ENCODE data around the gene POU2F1. TPM values are rescaled to one million over a fixed set of nuclear protein-coding genes. Genes with fewer than 3 reads are reported as not detected.

Gene POU2F1
- total RNA-seq, 4 donors from 2014 or later = 8.4 to 32.1 (median 17.5) TPM

GRCh38 chr1:167288390-167289074 lies 67.8 kb downstream of the POU2F1 start:
- Histone ChIP-seq H3K9me3 (no peaks in the 10 kb centered on the region), H3K36me3 (no peaks in the 10 kb centered on the region), H3K27ac (no peak overlapping the region), H3K4me1 (peaks cover 6% of the 10 kb centered on the region), H3K27me3 (no peaks in the 10 kb centered on the region), H3K4me3 (no peak overlapping the region)
- DNase-seq (ENCODE audit: low spot score in 2 of 2) = no peak
- 87% methylated on average over 3 of the region's 3 CpGs for WGBS
- TF ChIP-seq POLR2AphosphoS5 (IDR thresholded peaks at IDR 0.05) = no peak
- TF ChIP-seq POLR2A (IDR thresholded peaks at IDR 0.05) = no peak
- no peak for TF ChIP-seq EP300 (IDR thresholded peaks at IDR 0.05)
- TF ChIP-seq CTCF (IDR thresholded peaks at IDR 0.05) = no peak

- H3K4me3 ChIP-seq = no peak overlapping the region
- peaks cover 6% of the 10 kb centered on the region for H3K4me1 ChIP-seq
- H3K27ac ChIP-seq = no peak overlapping the region
- H3K36me3 ChIP-seq = no peaks in the 10 kb centered on the region
- H3K9me3 ChIP-seq = no peaks in the 10 kb centered on the region
- TF ChIP-seq EP300 (IDR thresholded peaks at IDR 0.05) = no peak
- TF ChIP-seq POLR2AphosphoS5 (IDR thresholded peaks at IDR 0.05) = no peak
- no peak for TF ChIP-seq CTCF (IDR thresholded peaks at IDR 0.05)
- TF ChIP-seq POLR2A (IDR thresholded peaks at IDR 0.05) = no peak
- DNase-seq (ENCODE audit: low spot score in 2 of 2) = no peak
- H3K27me3 ChIP-seq = no peaks in the 10 kb centered on the region
- 85% methylated on average over 1 of the region's 1 CpG for WGBS
Observed at GRCh38 chr1:167289075-167289442, 68.4 kb downstream of the POU2F1 start.

GRCh38 chr1:167289966-167290365 lies 69.3 kb downstream of the POU2F1 start:
- no peaks in the 10 kb centered on the region for H3K9me3 ChIP-seq
- WGBS = 79% methylated on average over 5 of the region's 5 CpGs
- DNase-seq (ENCODE audit: low spot score in 2 of 2) = no peak
- TF ChIP-seq POLR2AphosphoS5 (IDR thresholded peaks at IDR 0.05) (no peak), EP300 (IDR thresholded peaks at IDR 0.05) (no peak), CTCF (IDR thresholded peaks at IDR 0.05) (no peak), POLR2A (IDR thresholded peaks at IDR 0.05) (no peak)
- H3K36me3 ChIP-seq = no peaks in the 10 kb centered on the region
- H3K4me3 ChIP-seq = no peak overlapping the region
- H3K27ac ChIP-seq = no peak overlapping the region
- peaks cover 6% of the 10 kb centered on the region for H3K4me1 ChIP-seq
- H3K27me3 ChIP-seq = no peaks in the 10 kb centered on the region

DNA sequence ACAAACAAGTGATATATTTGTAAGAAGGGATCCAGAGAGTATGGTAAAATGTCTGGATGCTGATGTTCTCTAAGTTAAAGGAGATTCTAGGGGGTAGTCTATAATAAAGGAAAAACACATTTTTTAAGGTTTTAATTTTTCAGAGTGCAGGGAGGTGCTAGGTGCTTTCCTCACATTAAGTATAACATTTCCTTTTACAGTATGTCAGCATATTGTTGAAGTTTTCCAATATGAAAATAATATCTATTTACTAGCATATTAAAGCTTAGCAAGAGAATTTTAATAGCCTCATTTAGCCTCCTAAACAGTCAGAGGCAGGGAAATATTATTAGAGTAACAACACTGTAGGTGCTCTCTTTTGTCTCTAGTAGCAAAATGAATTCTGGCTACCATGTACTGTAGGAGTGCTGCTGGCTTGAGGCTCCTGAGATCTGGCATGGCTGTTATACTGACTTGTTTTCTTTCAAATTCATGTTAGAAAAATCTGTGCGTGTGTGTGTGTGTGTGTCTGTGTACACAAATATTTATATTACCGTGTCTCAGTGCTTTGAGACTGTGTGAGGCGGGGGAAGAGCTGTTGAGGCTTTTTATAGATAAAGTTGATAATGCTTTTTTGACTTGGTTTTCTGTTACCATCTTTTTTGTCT lies 71.0 kb downstream of the POU2F1 start:
- no peaks in the 10 kb centered on the region for H3K9me3 ChIP-seq
- no peak overlapping the region for H3K4me3 ChIP-seq
- peaks cover 6% of the 10 kb centered on the region for H3K4me1 ChIP-seq
- TF ChIP-seq POLR2A (IDR thresholded peaks at IDR 0.05) = no peak
- TF ChIP-seq CTCF (IDR thresholded peaks at IDR 0.05) = no peak
- no peak for TF ChIP-seq POLR2AphosphoS5 (IDR thresholded peaks at IDR 0.05)
- TF ChIP-seq EP300 (IDR thresholded peaks at IDR 0.05) = no peak
- no peaks in the 10 kb centered on the region for H3K27me3 ChIP-seq
- H3K27ac ChIP-seq = no peak overlapping the region
- DNase-seq (ENCODE audit: low spot score in 2 of 2) = no peak
- no peaks in the 10 kb centered on the region for H3K36me3 ChIP-seq
- 67% methylated on average over 3 of the region's 3 CpGs for WGBS

GRCh38 chr1:167292216-167292615 lies 71.5 kb downstream of the POU2F1 start:
- no peak for DNase-seq (ENCODE audit: low spot score in 2 of 2)
- Histone ChIP-seq H3K4me1 (peaks cover 6% of the 10 kb centered on the region), H3K27ac (no peak overlapping the region), H3K9me3 (no peaks in the 10 kb centered on the region), H3K27me3 (no peaks in the 10 kb centered on the region), H3K36me3 (no peaks in the 10 kb centered on the region), H3K4me3 (no peak overlapping the region)
- TF ChIP-seq EP300 (IDR thresholded peaks at IDR 0.05) (no peak), POLR2AphosphoS5 (IDR thresholded peaks at IDR 0.05) (no peak), CTCF (IDR thresholded peaks at IDR 0.05) (no peak), POLR2A (IDR thresholded peaks at IDR 0.05) (no peak)

Data from suprapubic skin (tissue), 4 donors.